ENCODE data around the gene DOK3.

Gene DOK3

GRCh38 chr5:177504086-177505056 is 5.3 kb downstream of the DOK3 start:
- H3K4me1 ChIP-seq (ENCODE audit: control insufficient read depth, insufficient read depth, low read length), result peaks cover 11% of the 10 kb centered on the region
- no peak overlapping the region for H3K27ac ChIP-seq (ENCODE audit: low read length)
- H3K9ac ChIP-seq (ENCODE audit: low read length in 2 of 2), result no peak overlapping the region
- no peak overlapping the region for H3K4me3 ChIP-seq (ENCODE audit: low read length in 2 of 2)
- H3K9me3 ChIP-seq (ENCODE audit: control insufficient read depth in 2 of 2, low read length in 2 of 2), result no peaks in the 10 kb centered on the region
- no peaks in the 10 kb centered on the region for H3K36me3 ChIP-seq (ENCODE audit: control insufficient read depth in 2 of 2, insufficient read depth in 2 of 2, low read length in 2 of 2)
- no peaks in the 10 kb centered on the region for H3K27me3 ChIP-seq (ENCODE audit: control insufficient read depth in 1 of 2, insufficient read depth in 2 of 2, low read length in 2 of 2)

- peaks cover 14% of the 10 kb centered on the region for H3K4me1 ChIP-seq (ENCODE audit: control insufficient read depth, insufficient read depth, low read length)
- H3K9me3 ChIP-seq (ENCODE audit: control insufficient read depth in 2 of 2, low read length in 2 of 2), result no peaks in the 10 kb centered on the region
- no peak overlapping the region for H3K27ac ChIP-seq (ENCODE audit: low read length)
- H3K36me3 ChIP-seq (ENCODE audit: control insufficient read depth in 2 of 2, insufficient read depth in 2 of 2, low read length in 2 of 2), result no peaks in the 10 kb centered on the region
- no peak overlapping the region for H3K4me3 ChIP-seq (ENCODE audit: low read length in 2 of 2)
- H3K27me3 ChIP-seq (ENCODE audit: control insufficient read depth in 1 of 2, insufficient read depth in 2 of 2, low read length in 2 of 2), result no peaks in the 10 kb centered on the region
- H3K9ac ChIP-seq (ENCODE audit: low read length in 2 of 2), result no peak overlapping the region
Measured at GRCh38 chr5:177503351-177504085, 6.1 kb downstream of the DOK3 start.

- Histone ChIP-seq H3K27me3 (ENCODE audit: control insufficient read depth in 1 of 2, insufficient read depth in 2 of 2, low read length in 2 of 2) (no peaks in the 10 kb centered on the region), H3K27ac (ENCODE audit: low read length) (no peak overlapping the region), H3K9ac (ENCODE audit: low read length in 2 of 2) (no peak overlapping the region), H3K4me1 (ENCODE audit: control insufficient read depth, insufficient read depth, low read length) (peaks cover 20% of the 10 kb centered on the region), H3K4me3 (ENCODE audit: low read length in 2 of 2) (no peak overlapping the region), H3K36me3 (ENCODE audit: control insufficient read depth in 2 of 2, insufficient read depth in 2 of 2, low read length in 2 of 2) (no peaks in the 10 kb centered on the region), H3K9me3 (ENCODE audit: control insufficient read depth in 2 of 2, low read length in 2 of 2) (no peaks in the 10 kb centered on the region)
Measured at GRCh38 chr5:177502886-177503285, 6.7 kb downstream of the DOK3 start.

- Histone ChIP-seq H3K27me3 (ENCODE audit: control insufficient read depth in 1 of 2, insufficient read depth in 2 of 2, low read length in 2 of 2) (no peaks in the 10 kb centered on the region), H3K4me1 (ENCODE audit: control insufficient read depth, insufficient read depth, low read length) (peaks cover 22% of the 10 kb centered on the region), H3K36me3 (ENCODE audit: control insufficient read depth in 2 of 2, insufficient read depth in 2 of 2, low read length in 2 of 2) (no peaks in the 10 kb centered on the region), H3K9ac (ENCODE audit: low read length in 2 of 2) (no peak overlapping the region), H3K27ac (ENCODE audit: low read length) (no peak overlapping the region), H3K4me3 (ENCODE audit: low read length in 2 of 2) (no peak overlapping the region), H3K9me3 (ENCODE audit: control insufficient read depth in 2 of 2, low read length in 2 of 2) (no peaks in the 10 kb centered on the region)
Measured at GRCh38 chr5:177501874-177502678, 7.5 kb downstream of the DOK3 start.

- Histone ChIP-seq H3K4me3 (ENCODE audit: low read length in 2 of 2) (no peak overlapping the region), H3K36me3 (ENCODE audit: control insufficient read depth in 2 of 2, insufficient read depth in 2 of 2, low read length in 2 of 2) (peaks cover under 1 to 3% of the 10 kb centered on the region in 2 donors), H3K27me3 (ENCODE audit: control insufficient read depth in 1 of 2, insufficient read depth in 2 of 2, low read length in 2 of 2) (no peaks in the 10 kb centered on the region), H3K4me1 (ENCODE audit: control insufficient read depth, insufficient read depth, low read length) (peaks cover 28% of the 10 kb centered on the region), H3K9ac (ENCODE audit: low read length in 2 of 2) (peak overlapping the region in 1 of 2 donors; percentile 29), H3K27ac (ENCODE audit: low read length) (peak overlapping the region; percentile 31), H3K9me3 (ENCODE audit: control insufficient read depth in 2 of 2, low read length in 2 of 2) (no peaks in the 10 kb centered on the region)
Measured at GRCh38 chr5:177500685-177501522, 8.7 kb downstream of the DOK3 start.

DNA sequence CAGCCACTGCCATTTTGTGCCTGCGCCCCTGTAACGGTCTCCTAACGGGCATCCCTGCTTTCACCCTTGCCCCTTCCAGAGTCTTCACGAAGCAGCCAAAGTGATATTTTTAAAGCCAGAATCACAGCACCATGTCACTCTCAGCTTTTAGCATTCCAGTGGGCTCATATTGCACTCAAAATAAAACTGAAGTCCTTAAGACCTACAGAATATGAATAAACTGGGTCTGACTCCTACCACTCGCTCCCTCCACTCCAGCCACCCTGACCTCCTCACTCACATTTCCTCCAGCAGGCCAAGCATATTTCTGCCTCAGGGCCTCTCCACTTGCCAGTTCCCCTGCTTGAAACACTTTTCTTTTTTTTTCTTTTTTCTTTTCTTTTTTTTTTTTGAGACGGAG is 9.8 kb downstream of the DOK3 start:
- H3K27ac ChIP-seq (ENCODE audit: low read length), result no peak overlapping the region

GRCh38 chr5:177498013-177498787 is 11.4 kb downstream of the DOK3 start:
- Histone ChIP-seq H3K9ac (ENCODE audit: low read length in 2 of 2) (peak overlapping the region; percentile 52 to 58), H3K27ac (ENCODE audit: low read length) (peak overlapping the region; percentile 96), H3K9me3 (ENCODE audit: control insufficient read depth in 2 of 2, low read length in 2 of 2) (no peaks in the 10 kb centered on the region), H3K4me1 (ENCODE audit: control insufficient read depth, insufficient read depth, low read length) (peaks cover 55% of the 10 kb centered on the region), H3K4me3 (ENCODE audit: low read length in 2 of 2) (peak overlapping the region; percentile 68 to 85), H3K36me3 (ENCODE audit: control insufficient read depth in 2 of 2, insufficient read depth in 2 of 2, low read length in 2 of 2) (peaks cover 9 to 10% of the 10 kb centered on the region in 2 donors), H3K27me3 (ENCODE audit: control insufficient read depth in 1 of 2, insufficient read depth in 2 of 2, low read length in 2 of 2) (no peaks in the 10 kb centered on the region)

More for the DNA sequence above, 9.8 kb downstream of the DOK3 start:
- Histone ChIP-seq H3K4me3 (ENCODE audit: low read length in 2 of 2) (no peak overlapping the region), H3K9ac (ENCODE audit: low read length in 2 of 2) (no peak overlapping the region), H3K9me3 (ENCODE audit: control insufficient read depth in 2 of 2, low read length in 2 of 2) (no peaks in the 10 kb centered on the region), H3K27me3 (ENCODE audit: control insufficient read depth in 1 of 2, insufficient read depth in 2 of 2, low read length in 2 of 2) (no peaks in the 10 kb centered on the region), H3K4me1 (ENCODE audit: control insufficient read depth, insufficient read depth, low read length) (peaks cover 39% of the 10 kb centered on the region), H3K36me3 (ENCODE audit: control insufficient read depth in 2 of 2, insufficient read depth in 2 of 2, low read length in 2 of 2) (peaks cover 3% of the 10 kb centered on the region in 2 donors)

GRCh38 chr5:177497292-177498012 is 12.2 kb downstream of the DOK3 start, which contains the start of gene PDLIM7:
PDLIM7 (minus strand) TSS chr5:177497604; CDS start chr5:177496512, 1,092 bp downstream.
- peak within 1 kb of the TSS; percentile 90 to 97 for H3K9ac ChIP-seq (ENCODE audit: low read length in 2 of 2)
- H3K9me3 ChIP-seq (ENCODE audit: control insufficient read depth in 2 of 2, low read length in 2 of 2), result no peaks in the 10 kb centered on the region
- peaks cover 63% of the 10 kb centered on the region for H3K4me1 ChIP-seq (ENCODE audit: control insufficient read depth, insufficient read depth, low read length)

More at GRCh38 chr5:177497292-177498012, 12.2 kb downstream of the DOK3 start, which contains the start of gene PDLIM7:
- H3K27ac ChIP-seq (ENCODE audit: low read length), result peak within 1 kb of the TSS; percentile 100
- peak within 1 kb of the TSS; percentile 82 to 85 for H3K4me3 ChIP-seq (ENCODE audit: low read length in 2 of 2)
- peaks cover 10% of the 10 kb centered on the region in 2 donors for H3K36me3 ChIP-seq (ENCODE audit: control insufficient read depth in 2 of 2, insufficient read depth in 2 of 2, low read length in 2 of 2)
- no peaks in the 10 kb centered on the region for H3K27me3 ChIP-seq (ENCODE audit: control insufficient read depth in 1 of 2, insufficient read depth in 2 of 2, low read length in 2 of 2)
